Panc1 (cell line): Measurements from ENCODE around the gene MEOX2. TPM values are rescaled to one million over a fixed set of nuclear protein-coding genes. Genes with fewer than 3 reads are reported as not detected.

Source experiments
- ATAC-seq: fragments of 200-7000 bp; cut with Tn5 transposase; 2 replicates; pipeline ENCODE4 v1.9.1; 2020; ENCODE audit warnings: mild to moderate bottlenecking, moderate library complexity
- BruUV-seq: library from RNA; stranded (reverse); fragments of 400-500 nt; replicated peaks from 2 replicates; lab custom pipeline; 2021; lab: Mats Ljungman, UMichigan
- CTCF ChIA-PET: fragments of 300-600 bp; sonication (Branson Sonifier 250); formaldehyde crosslinking; loops from one replicate; lab custom pipeline; 2022; ENCODE audit warnings: antibody characterized with exemption; lab: Charles Lee
- POLR2A ChIA-PET: fragments of 300-600 bp; sonication (Branson Sonifier 250); formaldehyde crosslinking; loops from one replicate; lab custom pipeline; 2022; ENCODE audit warnings: antibody characterized with exemption; lab: Charles Lee
- DNase-seq: peaks from one replicate; pipeline ENCODE4 v3.0.0-alpha.2; 2010; ENCODE audit warnings: low read depth, low spot score
- H3K27ac ChIP-seq: 2 replicates; pipeline ENCODE4 v1.5.1; 2011; ENCODE audit warnings: mild to moderate bottlenecking, low read length, inconsistent platforms
- H3K27me3 ChIP-seq: fragments of 200-500 bp; sonication (Bioruptor generic); 2 replicates; pipeline ENCODE4 v1.6.0; 2014; ENCODE audit warnings: low read length, inconsistent platforms; ENCODE audit not compliant: control insufficient read depth, insufficient read depth
- H3K36me3 ChIP-seq: fragments of 200-500 bp; sonication (Bioruptor generic); 2 replicates; pipeline ENCODE4 v1.5.1; 2014; ENCODE audit warnings: inconsistent platforms, mild to moderate bottlenecking, low read length, moderate library complexity; ENCODE audit not compliant: control insufficient read depth, insufficient read depth
- H3K4me1 ChIP-seq: 2 replicates; pipeline ENCODE4 v1.5.1; 2011; ENCODE audit warnings: inconsistent platforms, mild to moderate bottlenecking, low read length, moderate library complexity; ENCODE audit not compliant: control insufficient read depth, insufficient read depth
- H3K4me3 ChIP-seq, 2 experiments: 2 replicates each; pipeline ENCODE4 v1.5.1; 2011 to 2012; ENCODE audit warnings: low read depth in 2 of 2, low read length in 2 of 2, mild to moderate bottlenecking in 2 of 2, inconsistent platforms in 1 of 2, moderate library complexity in 1 of 2
- H3K9me3 ChIP-seq: fragments of 200-500 bp; sonication (Bioruptor generic); 2 replicates; pipeline ENCODE4 v1.5.1; 2014; ENCODE audit warnings: low read depth, mild to moderate bottlenecking, inconsistent platforms, low read length, moderate library complexity; ENCODE audit not compliant: control insufficient read depth, insufficient read depth
- CTCF ChIP-seq: fragments of 450-650 bp; IDR thresholded peaks from 2 replicates; pipeline ENCODE4 v1.5.1; 2017; ENCODE audit warnings: mild to moderate bottlenecking
- POLR2AphosphoS5 ChIP-seq: IDR thresholded peaks from 2 replicates; pipeline ENCODE4 v1.6.1; 2012; ENCODE audit warnings: mild to moderate bottlenecking, low read depth, low read length, moderate library complexity
- SIN3A ChIP-seq: IDR thresholded peaks from 2 replicates; pipeline ENCODE4 v1.6.1; 2012; ENCODE audit warnings: low read depth, mild to moderate bottlenecking, low read length, moderate library complexity, borderline replicate concordance; ENCODE audit not compliant: insufficient read depth
- TCF7L2 ChIP-seq: IDR thresholded peaks from 2 replicates; pipeline ENCODE4 v1.6.1; 2011; ENCODE audit warnings: mild to moderate bottlenecking, low read depth, low read length, inconsistent platforms
- in situ Hi-C: cut with HindIII; loops from 2 replicates; pipeline ENCODE4 v1.10.0; 2016; ENCODE audit warnings: low sequenced_read_pairs, low pct_unique_long_range_greater_than_20kb
- intact Hi-C: fragments of 100-400 bp; cut with micrococcal nuclease; formaldehyde crosslinking; loops from one replicate; pipeline ENCODE4 v1.10.0; 2022; ENCODE audit not compliant: unreplicated experiment
- total RNA-seq: library from RNA; stranded (reverse); gene quantifications from one replicate; pipeline ENCODE4 v1.2.1, GENCODE V29; 2021; ENCODE audit not compliant: unreplicated experiment
- TF ChIP-seq, protein P1 (sequence below), 2 experiments: IDR thresholded peaks; 2 replicates each; pipeline ENCODE4 v1.6.1; 2011 to 2012; ENCODE audit warnings: low read depth in 2 of 2, control low read depth in 1 of 2, low read length in 1 of 2, mild to moderate bottlenecking in 1 of 2, moderate library complexity in 1 of 2; ENCODE audit not compliant: insufficient read depth in 1 of 2

Gene MEOX2
- total RNA-seq, 1 experiment from 2014 or later, result not detected

DNA sequence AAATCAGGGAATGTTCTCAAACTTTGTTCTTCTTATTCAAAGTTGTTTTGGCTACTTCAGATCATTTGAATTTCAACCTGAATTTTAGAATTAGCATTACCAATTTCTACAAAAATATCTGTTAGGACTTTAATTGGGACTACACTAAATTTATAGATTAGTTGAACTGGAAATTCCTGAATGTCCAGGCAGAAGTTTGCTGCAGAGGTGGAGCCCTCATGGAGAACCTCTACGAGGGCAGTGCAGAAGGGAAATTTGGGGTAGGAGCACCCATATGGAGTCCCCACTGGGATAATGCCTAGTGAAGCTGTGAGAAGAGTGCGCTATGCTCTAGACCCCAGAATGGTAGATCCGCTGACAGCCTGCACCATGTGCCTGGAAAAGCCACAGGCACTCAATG lies 101.9 kb downstream of the MEOX2 start:
- no TSS peak for BruUV-seq

GRCh38 chr7:15582773-15583172 lies 103.7 kb downstream of the MEOX2 start:
- BruUV-seq, result no TSS peak
- in situ Hi-C loops, result no loop called here

More for the DNA sequence above, 101.9 kb downstream of the MEOX2 start:
- ChIA-PET POLR2A (no interaction called here), CTCF (no interaction called here)
- peaks cover 13% of the 10 kb centered on the region for H3K9me3 ChIP-seq
- intact Hi-C loops (no loop called here), in situ Hi-C loops (no loop called here)
- no peak overlapping the region for H3K27ac ChIP-seq
- ATAC-seq (no peak), DNase-seq (no peak)
- no peaks in the 10 kb centered on the region for H3K36me3 ChIP-seq
- no peaks in the 10 kb centered on the region for H3K27me3 ChIP-seq
- TF ChIP-seq POLR2AphosphoS5 (no peak), SIN3A (no peak), CTCF (no peak), TCF7L2 (no peak)
- TF ChIP-seq, protein P1, sequence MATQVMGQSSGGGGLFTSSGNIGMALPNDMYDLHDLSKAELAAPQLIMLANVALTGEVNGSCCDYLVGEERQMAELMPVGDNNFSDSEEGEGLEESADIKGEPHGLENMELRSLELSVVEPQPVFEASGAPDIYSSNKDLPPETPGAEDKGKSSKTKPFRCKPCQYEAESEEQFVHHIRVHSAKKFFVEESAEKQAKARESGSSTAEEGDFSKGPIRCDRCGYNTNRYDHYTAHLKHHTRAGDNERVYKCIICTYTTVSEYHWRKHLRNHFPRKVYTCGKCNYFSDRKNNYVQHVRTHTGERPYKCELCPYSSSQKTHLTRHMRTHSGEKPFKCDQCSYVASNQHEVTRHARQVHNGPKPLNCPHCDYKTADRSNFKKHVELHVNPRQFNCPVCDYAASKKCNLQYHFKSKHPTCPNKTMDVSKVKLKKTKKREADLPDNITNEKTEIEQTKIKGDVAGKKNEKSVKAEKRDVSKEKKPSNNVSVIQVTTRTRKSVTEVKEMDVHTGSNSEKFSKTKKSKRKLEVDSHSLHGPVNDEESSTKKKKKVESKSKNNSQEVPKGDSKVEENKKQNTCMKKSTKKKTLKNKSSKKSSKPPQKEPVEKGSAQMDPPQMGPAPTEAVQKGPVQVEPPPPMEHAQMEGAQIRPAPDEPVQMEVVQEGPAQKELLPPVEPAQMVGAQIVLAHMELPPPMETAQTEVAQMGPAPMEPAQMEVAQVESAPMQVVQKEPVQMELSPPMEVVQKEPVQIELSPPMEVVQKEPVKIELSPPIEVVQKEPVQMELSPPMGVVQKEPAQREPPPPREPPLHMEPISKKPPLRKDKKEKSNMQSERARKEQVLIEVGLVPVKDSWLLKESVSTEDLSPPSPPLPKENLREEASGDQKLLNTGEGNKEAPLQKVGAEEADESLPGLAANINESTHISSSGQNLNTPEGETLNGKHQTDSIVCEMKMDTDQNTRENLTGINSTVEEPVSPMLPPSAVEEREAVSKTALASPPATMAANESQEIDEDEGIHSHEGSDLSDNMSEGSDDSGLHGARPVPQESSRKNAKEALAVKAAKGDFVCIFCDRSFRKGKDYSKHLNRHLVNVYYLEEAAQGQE (IDR thresholded peaks at IDR 0.05; ENCODE audit: insufficient read depth in 1 of 2, low read depth in 2 of 2, low read length in 1 of 2), result no peak
- no peaks in the 10 kb centered on the region for H3K4me1 ChIP-seq
- H3K4me3 ChIP-seq, result no peak overlapping the region

More at GRCh38 chr7:15582773-15583172, 103.7 kb downstream of the MEOX2 start:
- H3K36me3 ChIP-seq, result no peaks in the 10 kb centered on the region
- ATAC-seq, result no peak
- TF ChIP-seq CTCF (no peak), SIN3A (no peak), TCF7L2 (no peak), POLR2AphosphoS5 (no peak)
- TF ChIP-seq, protein P1 (IDR thresholded peaks at IDR 0.05; ENCODE audit: insufficient read depth in 1 of 2, low read depth in 2 of 2, low read length in 1 of 2), result no peak
- H3K27ac ChIP-seq, result no peak overlapping the region
- CTCF ChIA-PET, result no interaction called here
- no peaks in the 10 kb centered on the region for H3K4me1 ChIP-seq
- intact Hi-C loops, result no loop called here
- no peak for DNase-seq
- no peaks in the 10 kb centered on the region for H3K27me3 ChIP-seq
- peaks cover 13% of the 10 kb centered on the region for H3K9me3 ChIP-seq
- H3K4me3 ChIP-seq, result no peak overlapping the region
- POLR2A ChIA-PET, result no interaction called here
